HCT116 (cell line): ENCODE data around the gene SRF.
A peak's percentile ranks its signal among the peaks of the same experiment; 100 is the strongest.

Source experiments
- CTCF ChIP-seq, 3 experiments: fragments of 200-600 bp in 1 of 3; sonication (generic) in 1 of 3; IDR thresholded peaks in 2 of 3; conservative IDR thresholded peaks in 1 of 3; 2 replicates each; pipeline ENCODE4 v1.5.1; 2012 to 2017; ENCODE audit warnings: low read depth in 2 of 3, low read length in 2 of 3, antibody characterized with exemption in 1 of 3, borderline replicate concordance in 1 of 3, control low read depth in 1 of 3, mild to moderate bottlenecking in 1 of 3, mixed read lengths in 1 of 3, mixed run types in 1 of 3, moderate library complexity in 1 of 3; ENCODE audit not compliant: insufficient read depth in 1 of 3
- EGR1 ChIP-seq: IDR thresholded peaks from 2 replicates; pipeline ENCODE4 v1.6.1; 2012; ENCODE audit warnings: low read depth
- POLR2A ChIP-seq: IDR thresholded peaks from 2 replicates; pipeline ENCODE4 v1.7.0; 2011; ENCODE audit warnings: borderline replicate concordance; ENCODE audit not compliant: insufficient read depth, insufficient read length; ENCODE audit errors: extremely low read depth
- POLR2AphosphoS5 ChIP-seq: IDR thresholded peaks from 2 replicates; pipeline ENCODE4 v1.6.1; 2011; ENCODE audit warnings: mild to moderate bottlenecking, low read depth, low read length, moderate library complexity
- RAD21 ChIP-seq: IDR thresholded peaks from 2 replicates; pipeline ENCODE4 v1.6.1; 2012; ENCODE audit warnings: low read depth, mild to moderate bottlenecking
- YY1 ChIP-seq: IDR thresholded peaks from 2 replicates; pipeline ENCODE4 v1.6.1; 2011; ENCODE audit warnings: low read length, low read depth, moderate library complexity, mild to moderate bottlenecking; ENCODE audit not compliant: insufficient replicate concordance; ENCODE audit errors: extremely low read depth

DNA sequence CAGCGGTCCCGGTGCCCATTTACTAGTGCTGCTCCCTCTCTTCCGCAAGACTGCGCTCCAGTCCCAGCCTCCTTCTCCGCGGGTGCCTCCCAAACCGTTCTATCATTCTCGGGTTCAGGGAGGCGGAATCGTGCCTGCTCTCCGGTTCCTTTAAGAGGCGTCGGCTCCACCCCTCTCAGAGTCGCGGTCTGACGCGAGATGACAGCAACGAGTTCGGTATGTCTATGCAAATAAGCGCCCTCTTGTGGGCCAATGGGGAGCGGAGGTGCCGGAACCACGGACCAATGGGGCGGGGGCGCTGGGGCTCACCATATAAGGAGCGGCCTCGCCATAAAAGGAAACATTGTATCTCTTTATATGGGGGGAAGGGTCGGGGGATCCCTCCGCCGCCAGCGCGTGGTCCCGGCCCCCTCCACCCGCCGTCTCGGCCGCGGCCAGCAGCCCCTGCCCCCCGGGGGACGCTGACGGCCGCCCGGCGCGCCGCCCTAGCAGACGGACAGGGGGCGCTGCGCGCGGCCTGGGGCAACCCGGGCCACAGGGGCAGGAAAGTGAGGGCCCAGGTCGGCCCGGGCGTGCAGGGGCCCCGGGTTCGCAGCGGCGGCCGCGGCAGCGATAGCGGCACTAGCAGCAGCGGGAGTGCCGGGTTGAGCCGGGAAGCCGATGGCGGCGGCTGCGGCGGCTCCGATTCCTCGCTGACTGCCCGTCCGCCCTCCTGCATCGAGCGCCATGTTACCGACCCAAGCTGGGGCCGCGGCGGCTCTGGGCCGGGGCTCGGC, at the start of gene SRF:
- TF ChIP-seq CTCF (IDR thresholded peaks at IDR 0.05 in 2 of 3, conservative IDR thresholded peaks at IDR 0.05 in 1 of 3; ENCODE audit: borderline replicate concordance in 1 of 3, insufficient read depth in 1 of 3, low read depth in 2 of 3, low read length in 2 of 3) = peak in 2 of 3 experiments; percentile 47 to 52; a peak in 4 of 6 replicates
- peak; percentile 69 for TF ChIP-seq POLR2A
- TF ChIP-seq POLR2AphosphoS5 = peak; percentile 41
- TF ChIP-seq YY1 = peak; percentile 24
- TF ChIP-seq RAD21 = no peak
- TF ChIP-seq EGR1 = no peak
